DMS 273 (cell line): Measurements from ENCODE around the gene MEI1.

Source experiments
- DNase-seq: peaks from one replicate; lab custom pipeline; 2025; ENCODE audit not compliant: unreplicated experiment; lab: John Stamatoyannopoulos, UW

Gene MEI1

DNA sequence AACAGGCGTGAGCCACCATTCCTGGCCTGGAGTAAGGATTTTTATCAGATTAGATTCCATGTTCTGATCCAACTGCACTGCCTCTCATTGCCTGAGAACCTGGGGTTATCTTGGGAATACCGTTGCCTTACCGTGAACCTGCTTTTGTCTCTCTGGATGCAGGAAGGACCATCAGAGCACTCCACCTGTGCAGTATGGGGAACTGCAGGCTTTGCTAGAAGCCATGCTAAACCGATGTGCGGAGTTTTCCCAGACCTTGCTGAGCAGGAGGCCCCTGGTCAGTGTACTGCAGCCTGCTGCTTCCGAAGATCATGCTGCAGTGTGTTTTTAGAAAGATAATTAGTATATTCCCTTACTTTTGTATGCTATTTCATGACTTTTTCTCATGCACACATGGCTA is 43.6 kb downstream of the MEI1 start:
- DNase-seq, result no peak

DNA sequence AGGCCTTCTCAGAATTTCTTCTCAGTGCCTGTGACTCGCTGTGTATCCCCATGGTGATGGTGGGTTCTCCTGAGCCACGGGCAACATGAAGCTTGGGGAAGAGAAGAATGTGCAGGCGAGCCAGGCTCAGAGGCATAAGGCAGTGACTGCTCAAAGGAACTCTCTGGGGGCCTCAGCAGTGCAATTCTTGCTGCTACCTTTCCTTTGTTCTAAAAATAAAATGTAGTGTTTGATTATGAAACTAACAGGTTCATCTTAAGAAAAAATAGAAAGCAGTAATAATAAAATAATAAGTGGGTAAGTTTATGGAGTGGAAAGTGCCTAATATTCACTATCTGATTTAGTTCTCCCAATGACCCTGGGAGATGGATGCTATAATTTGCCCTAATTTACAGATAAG is 46.7 kb downstream of the MEI1 start:
- no peak for DNase-seq

DNA sequence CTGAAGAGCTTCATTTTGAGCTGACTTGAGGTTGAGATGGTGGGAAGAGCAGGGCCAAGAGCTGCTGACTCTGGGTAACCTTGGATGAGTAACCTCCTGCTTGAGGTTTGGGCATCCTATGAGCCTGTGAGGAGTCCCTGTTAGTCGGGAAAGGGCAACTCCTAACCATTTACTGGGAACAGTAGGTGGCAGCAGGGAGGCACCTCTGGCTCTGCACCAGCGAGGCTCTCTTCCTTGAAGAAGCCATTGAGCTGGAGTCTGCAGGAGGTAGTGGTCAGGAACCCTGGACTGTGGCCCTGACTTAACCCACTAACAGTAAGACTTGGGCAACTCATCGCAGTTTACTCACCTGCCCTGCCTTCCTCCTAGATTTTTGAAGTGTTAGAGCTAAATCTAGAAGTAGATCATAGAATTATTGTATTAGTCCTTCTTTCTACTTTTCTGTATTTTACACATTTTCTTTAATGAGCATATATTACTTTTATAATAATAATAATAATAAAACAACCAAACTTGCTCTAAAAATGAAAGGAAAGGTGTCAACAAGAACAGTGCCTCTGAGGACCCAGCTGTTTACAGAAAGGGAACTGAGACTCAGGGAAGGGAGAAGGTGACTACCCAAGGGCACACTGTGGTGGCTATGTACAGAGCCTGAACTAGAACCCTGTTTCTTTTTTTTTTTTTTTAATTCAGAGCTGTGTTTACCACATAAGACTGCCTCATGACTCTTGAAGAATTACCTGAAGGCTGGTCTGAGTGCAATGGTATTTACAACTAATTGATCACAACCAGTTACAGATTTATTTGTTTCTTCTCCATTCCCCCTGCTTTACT is 47.5 kb downstream of the MEI1 start:
- DNase-seq, result peak; percentile 75

DNA sequence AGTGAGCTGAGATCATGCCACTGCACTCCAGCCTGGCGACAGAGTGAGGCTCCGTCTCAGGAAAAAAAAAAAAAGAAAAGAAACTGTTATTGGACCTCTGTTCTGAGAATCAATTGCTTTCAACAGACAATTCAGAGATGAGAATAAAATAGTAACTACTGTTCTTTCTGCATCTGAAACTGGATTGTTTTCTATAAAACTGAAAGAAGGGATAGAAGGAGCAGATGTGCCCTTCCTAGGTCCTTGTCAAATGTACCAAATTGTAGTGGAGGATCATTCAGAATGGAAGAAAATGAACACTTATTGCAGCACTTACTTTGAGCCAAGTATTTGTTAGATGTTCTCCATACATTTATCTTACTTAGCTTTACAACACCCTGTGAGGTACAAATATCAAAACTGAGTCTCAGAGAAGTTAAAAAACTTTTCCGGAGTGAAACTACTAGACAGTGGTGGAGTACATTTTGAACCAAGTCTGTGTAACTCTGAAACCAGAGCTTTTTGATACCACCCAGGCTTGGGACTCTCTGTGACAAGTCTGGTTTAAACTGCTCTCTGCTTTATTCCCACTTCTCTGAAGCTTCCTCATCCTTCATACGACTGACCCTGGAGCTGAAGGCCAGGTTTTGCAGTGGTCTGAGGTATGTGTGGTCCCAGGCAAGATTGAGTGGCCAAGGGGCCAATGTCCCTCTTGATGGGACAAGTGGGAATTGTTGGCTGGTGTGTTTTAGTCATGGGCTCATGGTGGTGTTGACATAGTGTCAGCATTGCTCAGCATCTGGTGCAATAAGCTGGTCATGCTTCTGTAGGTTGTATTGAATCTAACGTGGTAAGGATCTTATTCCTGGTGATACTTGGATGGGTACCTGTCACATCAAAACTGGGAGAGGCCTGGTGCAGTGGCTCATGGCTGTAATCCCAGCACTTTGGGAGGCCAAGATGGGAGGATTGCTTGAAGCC is 53.0 kb downstream of the MEI1 start:
- no peak for DNase-seq

DNA sequence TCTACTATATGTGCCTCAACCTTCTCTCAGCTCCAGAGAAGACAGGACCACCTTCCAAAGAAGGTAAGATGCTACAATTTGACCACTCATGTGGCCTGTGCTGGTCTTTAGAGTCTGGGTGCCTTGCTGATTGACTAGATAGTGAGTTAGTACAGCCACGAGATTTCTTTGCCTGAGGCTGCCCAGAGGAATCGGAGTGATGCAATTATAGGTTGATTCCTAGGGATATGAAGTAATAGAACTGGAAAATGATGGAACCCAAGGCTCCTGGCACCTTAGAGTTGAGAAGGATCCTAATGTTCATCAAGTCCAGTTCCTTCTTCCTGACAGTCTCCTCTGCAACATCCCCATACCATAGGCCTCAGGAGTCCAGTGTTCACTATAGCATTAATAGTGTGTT is 54.7 kb downstream of the MEI1 start:
- no peak for DNase-seq

DNA sequence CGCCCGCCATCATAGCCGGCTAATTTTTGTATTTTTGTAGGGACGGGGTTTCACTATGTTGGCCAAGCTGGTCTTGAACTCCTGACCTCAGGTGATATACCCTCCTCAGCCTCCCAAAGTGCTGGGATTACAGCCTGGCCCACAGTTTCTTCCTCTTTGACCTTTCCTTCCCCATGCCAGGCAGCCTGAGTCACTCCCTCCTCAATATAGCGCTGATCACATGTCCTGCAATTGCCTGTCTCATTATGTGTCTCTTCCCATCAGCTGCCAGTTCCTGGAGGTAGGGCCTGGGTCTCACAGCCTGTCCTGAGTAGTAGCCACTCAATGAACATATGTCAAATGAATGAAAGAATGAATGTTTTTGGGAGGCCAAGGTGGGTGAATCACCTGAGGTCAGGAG is 58.2 kb downstream of the MEI1 start:
- no peak for DNase-seq

DNA sequence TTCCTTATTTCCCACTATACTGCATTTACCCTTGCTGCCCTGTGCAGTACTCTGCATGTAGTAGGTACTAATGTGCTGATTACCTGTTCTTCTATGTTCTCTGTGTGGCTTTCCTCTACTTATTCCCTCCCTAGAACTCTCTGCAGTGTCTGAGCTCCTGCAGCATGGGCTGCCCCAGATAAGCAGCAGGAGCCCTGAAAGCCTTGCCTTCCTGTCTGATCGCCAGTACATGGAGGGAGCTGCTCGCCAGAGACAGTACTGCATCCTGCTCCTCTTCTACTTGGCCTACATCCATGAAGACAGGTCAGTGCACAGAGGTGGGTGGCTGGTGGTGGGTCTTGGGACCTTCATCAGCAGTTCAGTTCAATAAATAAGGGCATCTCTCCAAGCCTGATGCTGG is 58.9 kb downstream of the MEI1 start:
- no peak for DNase-seq

DNA sequence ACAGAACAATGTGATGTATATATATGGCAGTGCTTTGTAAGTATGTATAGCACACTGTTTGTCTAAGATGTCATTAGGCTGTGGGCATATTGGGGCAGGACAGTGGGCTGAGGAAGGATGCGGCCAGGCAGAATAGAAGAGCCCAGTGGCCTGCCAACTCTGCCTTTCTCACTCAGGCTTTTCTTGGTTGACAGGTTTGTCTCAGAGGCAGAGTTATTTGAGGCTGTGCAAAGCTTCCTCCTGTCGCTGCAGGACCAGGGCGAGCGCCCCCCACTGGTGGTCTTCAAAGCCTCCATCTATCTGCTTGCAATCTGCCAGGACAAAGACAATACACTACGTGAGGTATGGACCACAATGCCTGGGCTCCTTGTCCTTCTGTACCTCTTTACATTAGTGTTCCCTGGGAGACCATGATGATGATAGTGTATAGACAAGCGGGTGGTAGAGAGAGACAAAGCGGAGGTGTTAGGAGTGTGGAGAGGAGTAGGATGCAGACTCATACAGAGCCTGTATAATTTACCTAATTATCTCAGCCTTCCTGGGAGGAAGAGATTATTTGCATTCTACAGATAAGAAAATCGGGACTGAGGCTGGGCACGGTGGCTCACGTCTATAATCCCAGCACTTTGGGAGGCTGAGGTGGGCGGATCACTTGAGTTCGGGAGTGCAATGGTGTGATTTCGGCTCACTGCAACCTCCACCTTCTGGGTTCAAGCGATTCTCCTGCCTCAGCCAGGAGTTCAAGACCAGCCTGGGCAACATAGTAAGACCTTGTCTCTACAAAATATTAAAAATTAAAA is 63.9 kb downstream of the MEI1 start:
- DNase-seq, result peak; percentile 50

DNA sequence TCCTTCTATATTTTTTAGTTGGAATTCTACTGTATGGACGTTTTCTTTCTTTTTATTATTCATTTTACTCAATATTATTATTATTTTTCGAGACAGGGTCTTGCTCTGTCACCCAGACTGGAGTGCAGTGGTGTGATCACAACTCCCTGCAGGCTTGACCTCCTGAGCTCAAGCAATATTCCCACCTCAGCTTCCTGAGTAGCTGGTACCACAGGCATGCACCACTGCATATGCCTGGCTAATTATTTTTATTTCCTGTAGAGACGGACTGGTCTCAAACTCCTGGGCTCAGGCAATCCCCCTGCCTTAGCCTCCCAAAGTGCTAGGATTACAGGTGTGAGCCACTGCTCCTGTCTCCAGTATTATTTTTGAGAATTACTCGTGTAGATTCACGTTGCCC is 67.2 kb downstream of the MEI1 start:
- DNase-seq, result no peak

DNA sequence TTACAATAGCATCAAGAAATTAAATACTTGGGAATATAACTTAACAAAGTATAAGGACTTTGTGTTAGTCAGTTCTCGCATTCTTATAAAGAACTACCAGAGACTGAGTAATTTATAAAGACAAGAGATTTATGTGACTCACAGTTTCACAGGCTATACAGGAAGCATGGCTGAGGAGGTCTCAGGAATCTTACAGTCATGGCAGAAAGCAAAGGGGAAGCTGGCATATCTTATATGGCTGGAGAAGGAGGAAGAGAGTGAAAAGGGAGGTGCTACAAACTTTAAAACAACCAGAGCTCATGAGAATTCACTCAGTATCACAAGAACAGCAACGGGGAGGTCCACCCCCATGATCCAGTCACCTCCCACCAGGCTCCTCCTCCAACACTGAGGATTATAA is 69.1 kb downstream of the MEI1 start:
- DNase-seq, result no peak

DNA sequence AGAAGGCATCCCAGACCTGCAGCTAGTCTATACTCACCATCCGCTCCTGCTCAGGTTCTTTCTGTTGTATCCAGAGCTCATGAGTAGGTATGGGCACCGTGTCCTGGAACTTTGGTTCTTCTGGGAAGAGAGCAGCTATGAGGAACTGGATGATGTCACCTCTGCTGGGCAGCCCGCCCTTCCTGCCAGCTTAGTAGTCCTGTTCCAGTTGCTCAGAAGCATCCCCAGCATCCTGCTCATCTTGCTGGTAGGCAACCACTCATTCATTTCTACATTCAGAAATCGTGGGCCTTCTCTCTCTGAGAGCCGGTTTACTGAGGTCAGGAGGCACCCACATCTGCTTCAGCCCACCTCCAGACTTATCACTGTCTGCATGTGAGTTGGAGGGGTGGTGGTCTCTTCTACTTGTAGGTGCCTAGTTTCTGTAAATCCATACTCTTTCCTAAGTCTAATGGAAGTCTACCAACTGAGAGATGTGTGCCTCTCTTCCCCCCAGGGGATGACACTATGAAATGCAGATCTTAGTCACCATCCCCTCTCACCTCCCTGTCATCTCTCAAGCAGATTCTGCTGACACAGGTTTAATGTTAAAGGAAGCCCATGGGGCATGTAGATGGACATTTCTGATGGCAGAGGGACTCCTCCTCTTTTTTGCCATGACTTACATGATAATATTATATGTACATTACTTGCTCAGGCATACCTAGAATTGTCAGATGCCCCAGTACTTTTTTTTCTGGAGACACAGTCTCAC is 71.6 kb downstream of the MEI1 start:
- DNase-seq, result no peak

DNA sequence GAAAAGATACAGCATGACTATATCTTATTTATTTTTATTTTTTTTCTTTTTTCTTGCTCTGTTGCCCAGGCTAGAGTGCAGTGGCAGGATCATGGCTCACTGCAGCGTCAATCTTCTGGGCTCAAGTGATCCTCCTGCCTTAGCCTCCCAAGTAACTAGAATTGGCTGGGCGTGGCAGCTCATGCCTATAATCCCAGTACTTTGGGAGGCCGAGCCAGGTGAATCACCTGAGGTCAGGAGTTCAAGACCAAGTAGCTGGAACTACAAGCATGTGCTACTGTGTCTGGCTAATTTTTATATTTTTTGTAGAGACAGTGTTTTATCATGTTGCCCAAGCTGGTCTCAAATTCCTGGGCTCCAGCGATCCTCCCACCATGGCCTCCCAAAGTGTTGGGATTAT is 72.9 kb downstream of the MEI1 start:
- no peak for DNase-seq

DNA sequence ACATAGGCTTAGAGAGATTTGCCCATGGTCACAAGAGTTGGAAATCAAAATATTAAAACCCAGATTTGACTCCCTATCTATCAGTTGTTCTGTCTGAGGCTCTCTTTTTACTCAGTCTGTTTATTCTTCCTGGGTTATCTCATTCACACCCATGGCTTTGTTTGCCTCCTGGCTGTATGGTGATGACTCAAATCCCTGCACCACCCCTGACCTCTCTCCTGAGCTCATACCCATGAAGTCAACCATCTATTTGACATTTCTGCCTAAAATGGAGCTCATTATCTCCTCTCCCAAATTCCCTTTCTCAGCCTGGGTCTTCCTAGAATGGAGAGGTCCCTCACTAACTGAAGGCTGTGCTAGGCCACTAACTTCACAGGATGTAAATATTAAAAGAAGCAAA is 73.3 kb downstream of the MEI1 start:
- DNase-seq, result no peak

DNA sequence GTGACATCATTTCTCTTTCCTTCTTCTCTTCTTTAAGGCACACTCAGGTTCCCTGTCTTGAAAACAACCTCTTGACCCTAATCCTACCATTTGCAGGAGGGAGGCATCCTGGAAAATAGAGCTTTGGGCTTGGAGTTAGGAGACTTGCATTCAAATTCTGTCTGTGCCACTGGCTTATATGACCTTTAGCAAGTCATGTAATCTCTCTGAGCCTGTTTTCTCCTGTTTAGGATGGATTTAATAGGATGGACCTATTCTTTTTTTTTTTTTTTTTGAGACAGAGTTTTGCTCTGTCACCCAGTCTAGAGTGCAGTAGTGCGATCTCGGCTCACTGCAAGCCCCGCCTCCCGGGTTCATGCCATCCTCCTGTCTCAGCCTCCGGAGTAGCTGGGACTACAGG is 76.0 kb downstream of the MEI1 start:
- DNase-seq, result no peak

DNA sequence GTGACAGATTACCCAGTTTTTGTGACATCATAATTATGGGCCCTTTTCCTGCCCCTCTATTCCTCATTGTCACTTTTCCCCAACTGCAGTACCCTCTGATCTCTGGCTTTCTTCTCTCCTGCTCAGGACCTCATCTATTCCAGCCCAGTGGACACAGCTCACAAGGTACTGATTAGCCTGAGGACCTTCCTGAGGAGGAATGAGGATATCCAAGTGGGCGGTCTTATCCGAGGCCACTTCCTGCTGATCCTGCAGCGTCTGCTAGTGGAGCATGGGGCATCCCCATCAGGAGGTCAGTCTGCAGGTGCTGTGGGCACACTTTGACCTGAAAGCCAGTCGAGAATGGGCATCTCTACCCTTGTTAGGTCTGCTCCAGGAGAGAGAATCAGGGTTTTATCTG is 76.7 kb downstream of the MEI1 start:
- DNase-seq, result no peak

DNA sequence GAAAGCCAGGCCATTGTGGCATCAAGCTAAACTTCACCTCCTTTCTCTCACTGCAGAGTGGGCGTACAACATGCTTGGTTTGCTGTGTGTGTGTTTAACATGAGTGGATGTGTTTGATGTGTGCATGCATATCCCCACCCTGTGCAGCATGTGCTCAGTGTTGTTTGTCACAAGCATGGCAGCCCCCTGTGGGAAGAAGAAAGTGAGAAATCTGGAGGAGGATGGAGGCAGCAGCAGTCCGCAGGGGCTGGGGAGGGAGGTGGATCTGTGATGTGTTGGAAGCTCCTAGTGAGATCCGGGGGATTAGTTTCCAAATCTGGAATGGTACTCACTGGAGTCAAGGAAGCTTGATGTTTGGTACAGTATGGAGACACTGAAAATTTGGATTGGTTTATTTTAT is 77.1 kb downstream of the MEI1 start:
- no peak for DNase-seq

DNA sequence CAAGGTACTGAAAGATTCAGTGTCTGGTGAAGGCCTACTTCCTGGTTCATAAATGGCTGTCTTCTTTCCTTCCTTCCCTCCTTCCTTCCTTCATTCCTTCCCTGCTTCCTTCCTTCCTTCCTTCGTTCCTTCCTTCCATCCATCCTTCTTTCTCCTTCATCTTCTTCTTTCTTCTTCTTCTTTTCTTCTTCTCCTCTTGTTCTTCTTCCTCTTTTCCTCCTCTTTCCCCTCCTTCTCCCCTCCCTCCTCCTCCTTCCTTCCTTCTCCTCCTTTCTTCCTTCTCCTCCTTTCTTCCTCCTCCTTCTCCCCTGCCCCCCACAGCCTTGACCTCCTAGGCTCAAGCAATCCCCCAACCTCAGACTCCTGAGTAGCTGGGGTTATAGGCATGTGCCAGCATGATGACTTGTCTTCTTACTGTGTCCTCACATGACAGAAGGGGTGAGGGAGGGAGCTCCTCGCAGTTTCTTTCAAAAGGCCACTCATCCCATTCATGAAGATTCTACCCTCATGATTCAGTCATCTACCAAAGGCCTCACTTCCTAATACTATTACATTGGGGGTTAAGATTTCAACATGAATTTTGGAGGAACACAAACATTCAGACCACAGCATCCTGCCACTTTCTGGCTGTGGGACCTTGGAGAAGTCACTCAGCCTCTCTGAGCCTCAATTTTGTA is 78.6 kb downstream of the MEI1 start:
- no peak for DNase-seq

DNA sequence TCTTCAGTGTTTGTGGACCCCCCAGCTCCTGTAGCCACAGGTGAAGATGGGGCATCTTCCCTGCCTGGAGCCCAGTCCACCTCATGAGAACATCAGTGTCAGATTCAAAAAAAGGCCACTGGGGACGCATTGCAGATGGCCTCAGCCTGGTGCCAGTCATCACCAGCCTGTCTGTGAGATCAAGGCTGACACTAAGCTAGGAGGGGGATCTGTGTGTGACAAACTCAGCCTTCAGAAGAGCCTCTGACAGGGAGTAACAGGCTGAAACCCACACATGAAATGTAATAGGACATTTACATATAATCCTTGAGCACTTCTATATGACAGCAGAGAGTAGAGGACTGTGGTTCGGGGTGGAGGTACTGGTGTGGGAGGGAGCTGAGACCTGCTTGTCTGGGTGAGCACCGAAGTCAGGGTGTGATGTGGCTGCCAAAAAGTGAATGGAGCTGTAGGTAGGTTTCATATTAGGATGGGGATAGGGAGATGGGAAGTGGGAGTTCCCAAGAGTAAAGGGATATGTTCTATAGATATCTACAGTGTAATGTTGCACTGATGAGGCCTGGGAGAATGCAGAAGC is 80.7 kb downstream of the MEI1 start:
- DNase-seq, result no peak

DNA sequence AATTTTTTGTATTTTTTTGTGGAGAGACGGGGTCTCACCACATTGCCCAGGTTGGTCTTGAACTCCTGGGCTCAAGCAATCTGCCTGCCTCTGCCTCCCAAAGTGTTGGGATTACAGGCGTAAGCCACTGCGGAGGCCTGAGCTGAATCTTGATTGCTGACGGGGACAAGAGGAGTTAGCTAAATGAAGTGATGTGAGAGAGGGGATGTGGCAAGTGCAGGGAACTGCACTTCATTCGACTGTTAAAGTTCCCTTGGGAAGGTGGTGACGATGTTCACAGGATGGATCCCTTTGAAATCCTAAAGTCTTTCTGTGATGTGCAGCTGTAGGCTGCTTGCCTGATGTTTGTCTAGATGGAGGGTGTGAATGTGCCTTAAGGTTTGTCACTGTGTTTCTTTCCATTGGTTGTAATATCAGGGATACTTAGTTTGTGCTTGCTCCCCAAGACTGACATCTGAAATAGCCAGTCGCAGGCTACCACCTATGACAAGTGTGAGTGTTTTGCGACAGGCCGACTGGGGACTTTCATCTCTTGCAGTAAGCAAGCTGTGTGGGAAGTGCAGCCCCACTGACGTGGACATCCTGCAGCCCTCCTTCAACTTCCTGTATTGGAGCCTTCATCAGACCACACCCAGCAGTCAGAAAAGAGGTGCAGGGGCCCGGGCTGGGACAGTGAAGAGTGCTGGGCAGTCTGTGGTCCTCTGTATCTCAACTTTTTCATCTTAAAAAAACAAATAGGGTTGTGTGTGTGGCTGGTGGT is 81.6 kb downstream of the MEI1 start:
- DNase-seq, result no peak
